ENCODE results near the gene FSD1L.

GRCh38 chr9:105445203-105445881 lies 2.5 kb upstream of the FSD1L start:
- TF ChIP-seq, protein P1, sequence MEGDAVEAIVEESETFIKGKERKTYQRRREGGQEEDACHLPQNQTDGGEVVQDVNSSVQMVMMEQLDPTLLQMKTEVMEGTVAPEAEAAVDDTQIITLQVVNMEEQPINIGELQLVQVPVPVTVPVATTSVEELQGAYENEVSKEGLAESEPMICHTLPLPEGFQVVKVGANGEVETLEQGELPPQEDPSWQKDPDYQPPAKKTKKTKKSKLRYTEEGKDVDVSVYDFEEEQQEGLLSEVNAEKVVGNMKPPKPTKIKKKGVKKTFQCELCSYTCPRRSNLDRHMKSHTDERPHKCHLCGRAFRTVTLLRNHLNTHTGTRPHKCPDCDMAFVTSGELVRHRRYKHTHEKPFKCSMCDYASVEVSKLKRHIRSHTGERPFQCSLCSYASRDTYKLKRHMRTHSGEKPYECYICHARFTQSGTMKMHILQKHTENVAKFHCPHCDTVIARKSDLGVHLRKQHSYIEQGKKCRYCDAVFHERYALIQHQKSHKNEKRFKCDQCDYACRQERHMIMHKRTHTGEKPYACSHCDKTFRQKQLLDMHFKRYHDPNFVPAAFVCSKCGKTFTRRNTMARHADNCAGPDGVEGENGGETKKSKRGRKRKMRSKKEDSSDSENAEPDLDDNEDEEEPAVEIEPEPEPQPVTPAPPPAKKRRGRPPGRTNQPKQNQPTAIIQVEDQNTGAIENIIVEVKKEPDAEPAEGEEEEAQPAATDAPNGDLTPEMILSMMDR (optimal IDR thresholded peaks at IDR 0.05 in 1 of 3, IDR thresholded peaks at IDR 0.05 in 1 of 3, conservative IDR thresholded peaks at IDR 0.05 in 1 of 3; ENCODE audit: extremely low read depth in 1 of 3, insufficient read depth in 2 of 3, low read length in 3 of 3), result no peak
- no peak for TF ChIP-seq EZH2 (IDR thresholded peaks at IDR 0.05; ENCODE audit: low read length)
